Ovary (tissue), 9 donors: ENCODE measurements around the gene DGKE. TPM values are rescaled to one million over a fixed set of nuclear protein-coding genes. Genes with fewer than 3 reads are reported as not detected.

Source experiments
- DNase-seq, 5 donors: peaks; one replicate each; pipeline ENCODE4 v3.0.0-alpha.2; 2019 to 2020
- H3K27ac ChIP-seq, 2 donors: fragments of 200-600 bp; one replicate each; pipeline versions ENCODE4 v1.5.1 to v1.8.0; 2019 to 2022
- H3K27me3 ChIP-seq: fragments of 200-600 bp; one replicate; pipeline ENCODE4 v1.8.0; 2022
- H3K36me3 ChIP-seq: fragments of 200-600 bp; sonication (generic); one replicate; pipeline ENCODE4 v1.5.1; 2019
- H3K4me1 ChIP-seq: one replicate; pipeline ENCODE4 v1.8.1; 2013; ENCODE audit warnings: mild to moderate bottlenecking, moderate library complexity; ENCODE audit not compliant: insufficient read depth
- H3K4me3 ChIP-seq: fragments of 200-600 bp; sonication (generic); one replicate; pipeline ENCODE4 v1.5.1; 2017
- H3K9me3 ChIP-seq, 2 donors: fragments of 200-600 bp in 1 of 2; sonication (generic) in 1 of 2; one replicate each; pipeline versions ENCODE4 v1.5.1 to v1.8.1; 2013 to 2019; ENCODE audit warnings: mild to moderate bottlenecking in 1 of 2, moderate library complexity in 1 of 2
- EP300 ChIP-seq: sonication (generic); formaldehyde crosslinking; IDR thresholded peaks from one replicate; pipeline ENCODE4 v1.6.1; 2017; ENCODE audit warnings: antibody characterized with exemption
- POLR2A ChIP-seq: fragments of 450-650 bp; IDR thresholded peaks from one replicate; pipeline ENCODE4 v1.6.1; 2017; ENCODE audit warnings: antibody characterized with exemption, mild to moderate bottlenecking, moderate library complexity
- WGBS, 3 donors: extraction: QIAGEN DNeasy Blood & Tissue Kit in 1 of 3; methylation state at CpG; one replicate each; pipeline versions ENCODE4 v1.1.5 to v1.1.7; 2013 to 2017; 5-methylcytosine and 5-hydroxymethylcytosine counted together
- intact Hi-C, 4 donors: fragments of 100-400 bp; cut with DNase I; formaldehyde crosslinking; loops; one replicate each; pipeline versions ENCODE4 v1.11.0 to v1.15.1; 2022 to 2023
- polyA plus RNA-seq, 2 donors: library from polyadenylated mRNA; stranded (reverse); fragments of 200-250 nt in 1 of 2; fragments of 350-450 nt in 1 of 2; fragmentation: Illumina TruSeq in 1 of 2; extraction: RNeasy Lipid Tissue Mini Kit (QIAGEN cat#74804) in 1 of 2; gene quantifications; one replicate each; pipeline ENCODE4 v1.2.3, GENCODE V29; 2013 to 2014
- total RNA-seq, 7 donors: library from RNA; depleted of rRNA in 2 of 7; stranded (reverse); fragments of >200 nt in 2 of 7; fragmentation: NEBNext Ultra II Directional in 3 of 7; extraction: Animal tissue kit (Norgen Biotek cat#: 25700) in 3 of 7; gene quantifications; one replicate each; pipeline versions ENCODE4 v1.1.0 to v1.2.4, GENCODE V29; 2016 to 2023
- TF ChIP-seq, protein P1 (sequence below), 3 donors: fragments of 450-650 bp in 2 of 3; fragments of 200-600 bp in 1 of 3; IDR thresholded peaks; one replicate each; pipeline versions ENCODE4 v1.5.1 to v1.8.0; 2016 to 2022; ENCODE audit warnings: antibody characterized with exemption in 3 of 3, mild to moderate bottlenecking in 1 of 3
- donor health status: DM: no; HTN: no; CAD: no; lungs with moderate emphysema.
- donor health status: DM: no; HTN: no; CAD: no.
- donor health status: Bipolar disorder and iron deficiency.
- donor health status: DM: yes; HTN: yes; CAD: no.
- donor health status: DM: no; HTN: no; CAD: no.
- donor health status: DM: yes; HTN: yes; CAD: no.

DGKE gene
- total and polyA plus RNA-seq, 9 donors = 3.0 to 16.4 (median 11.8) TPM

GRCh38 chr17:56842577-56842976, 8.6 kb downstream of the DGKE start:
- Histone ChIP-seq H3K4me1 (no peaks in the 10 kb centered on the region), H3K27me3 (no peaks in the 10 kb centered on the region), H3K27ac (no peak overlapping the region), H3K36me3 (no peaks in the 10 kb centered on the region), H3K9me3 (no peaks in the 10 kb centered on the region), H3K4me3 (no peak overlapping the region)
- DNase-seq = no peak
- 74 to 78% (median 75%) methylated on average over 2 of the region's 2 CpGs for WGBS, 3 donors
- TF ChIP-seq, protein P1, sequence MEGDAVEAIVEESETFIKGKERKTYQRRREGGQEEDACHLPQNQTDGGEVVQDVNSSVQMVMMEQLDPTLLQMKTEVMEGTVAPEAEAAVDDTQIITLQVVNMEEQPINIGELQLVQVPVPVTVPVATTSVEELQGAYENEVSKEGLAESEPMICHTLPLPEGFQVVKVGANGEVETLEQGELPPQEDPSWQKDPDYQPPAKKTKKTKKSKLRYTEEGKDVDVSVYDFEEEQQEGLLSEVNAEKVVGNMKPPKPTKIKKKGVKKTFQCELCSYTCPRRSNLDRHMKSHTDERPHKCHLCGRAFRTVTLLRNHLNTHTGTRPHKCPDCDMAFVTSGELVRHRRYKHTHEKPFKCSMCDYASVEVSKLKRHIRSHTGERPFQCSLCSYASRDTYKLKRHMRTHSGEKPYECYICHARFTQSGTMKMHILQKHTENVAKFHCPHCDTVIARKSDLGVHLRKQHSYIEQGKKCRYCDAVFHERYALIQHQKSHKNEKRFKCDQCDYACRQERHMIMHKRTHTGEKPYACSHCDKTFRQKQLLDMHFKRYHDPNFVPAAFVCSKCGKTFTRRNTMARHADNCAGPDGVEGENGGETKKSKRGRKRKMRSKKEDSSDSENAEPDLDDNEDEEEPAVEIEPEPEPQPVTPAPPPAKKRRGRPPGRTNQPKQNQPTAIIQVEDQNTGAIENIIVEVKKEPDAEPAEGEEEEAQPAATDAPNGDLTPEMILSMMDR (IDR thresholded peaks at IDR 0.05) = no peak
- TF ChIP-seq POLR2A (no peak), EP300 (no peak)
- intact Hi-C loops = no loop called here

DNA sequence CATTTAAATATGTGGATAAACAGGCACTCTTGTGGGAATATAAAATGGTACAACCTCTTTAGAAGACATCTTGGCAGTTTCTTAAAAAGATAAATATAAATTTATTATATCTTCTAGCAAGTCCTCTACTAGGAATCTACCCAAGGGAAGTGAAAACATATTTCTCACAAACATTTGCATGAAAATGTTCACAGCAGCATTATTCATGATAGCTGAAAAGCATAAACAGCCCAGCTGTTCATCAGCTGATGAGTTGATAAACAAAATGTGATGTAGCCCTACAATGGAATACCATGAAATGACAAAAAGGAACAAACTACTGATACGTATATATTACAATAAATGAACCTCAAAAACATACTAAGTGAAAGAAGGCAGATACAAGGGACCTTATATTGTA, 12.0 kb downstream of the DGKE start:
- WGBS, 3 donors = 94 to 100% (median 95%) methylated on average over 1 of the region's 1 CpG
- TF ChIP-seq POLR2A (no peak), EP300 (no peak)
- TF ChIP-seq, protein P1 (IDR thresholded peaks at IDR 0.05) = no peak
- no peak overlapping the region for H3K4me3 ChIP-seq
- no peaks in the 10 kb centered on the region for H3K36me3 ChIP-seq
- H3K4me1 ChIP-seq = no peaks in the 10 kb centered on the region
- H3K27ac ChIP-seq = no peak overlapping the region
- no peak for DNase-seq
- no peaks in the 10 kb centered on the region for H3K27me3 ChIP-seq
- no peaks in the 10 kb centered on the region for H3K9me3 ChIP-seq
- intact Hi-C loops = no loop called here

GRCh38 chr17:56847106-56847505, 13.2 kb downstream of the DGKE start:
- Histone ChIP-seq H3K4me3 (no peak overlapping the region), H3K36me3 (no peaks in the 10 kb centered on the region), H3K27me3 (no peaks in the 10 kb centered on the region), H3K27ac (no peak overlapping the region), H3K4me1 (no peaks in the 10 kb centered on the region), H3K9me3 (no peaks in the 10 kb centered on the region)
- intact Hi-C loops = no loop called here
- no peak for DNase-seq
- 93 to 96% (median 94%) methylated on average over 4 of the region's 4 CpGs for WGBS, 3 donors
- TF ChIP-seq, protein P1 (IDR thresholded peaks at IDR 0.05) = no peak
- TF ChIP-seq POLR2A (no peak), EP300 (no peak)

- H3K4me1 ChIP-seq = no peaks in the 10 kb centered on the region
- no peak for DNase-seq
- H3K4me3 ChIP-seq = no peak overlapping the region
Observed at GRCh38 chr17:56849131-56849530, 15.2 kb downstream of the DGKE start.

More at GRCh38 chr17:56849131-56849530, 15.2 kb downstream of the DGKE start:
- Histone ChIP-seq H3K36me3 (no peaks in the 10 kb centered on the region), H3K27ac (no peak overlapping the region), H3K27me3 (no peaks in the 10 kb centered on the region), H3K9me3 (no peaks in the 10 kb centered on the region)
- intact Hi-C loops = no loop called here
- 74 to 95% (median 77%) methylated on average over 3 of the region's 3 CpGs for WGBS, 3 donors
- TF ChIP-seq, protein P1 (IDR thresholded peaks at IDR 0.05) = no peak
- no peak for TF ChIP-seq EP300
- no peak for TF ChIP-seq POLR2A
